GM19395 (cell line): Measurements from ENCODE around the gene DHRS7B.

Experiments used
- ATAC-seq: cut with Tn5 transposase; IDR thresholded peaks from one replicate; pipeline ENCODE4 v1.9.1; 2021; ENCODE audit warnings: mild to moderate bottlenecking, moderate library complexity; ENCODE audit not compliant: unreplicated experiment

Gene DHRS7B

GRCh38 chr17:21231533-21231932 lies 104.8 kb downstream of the DHRS7B start:
- no peak for ATAC-seq

- no peak for ATAC-seq
Measured at GRCh38 chr17:21232033-21232749, 105.4 kb downstream of the DHRS7B start.

GRCh38 chr17:21233581-21234347 lies 107.0 kb downstream of the DHRS7B start:
- no peak for ATAC-seq

DNA sequence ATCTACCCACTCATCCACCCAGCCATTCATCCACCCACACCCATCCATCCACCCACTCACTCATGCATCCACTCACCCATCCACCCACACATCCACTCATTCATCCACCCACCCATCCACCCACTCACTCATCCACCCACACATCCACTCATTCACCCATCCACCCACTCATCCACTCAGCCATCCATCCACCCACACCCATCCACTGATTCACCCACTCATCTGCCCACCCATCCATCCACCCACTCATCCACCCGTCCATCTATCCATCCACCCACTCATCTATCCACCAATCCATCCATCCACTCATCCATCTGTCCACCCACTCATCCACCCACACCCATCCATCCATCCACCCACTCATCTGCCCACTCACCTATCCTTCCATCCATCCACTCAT lies 109.2 kb downstream of the DHRS7B start:
- ATAC-seq: no peak

DNA sequence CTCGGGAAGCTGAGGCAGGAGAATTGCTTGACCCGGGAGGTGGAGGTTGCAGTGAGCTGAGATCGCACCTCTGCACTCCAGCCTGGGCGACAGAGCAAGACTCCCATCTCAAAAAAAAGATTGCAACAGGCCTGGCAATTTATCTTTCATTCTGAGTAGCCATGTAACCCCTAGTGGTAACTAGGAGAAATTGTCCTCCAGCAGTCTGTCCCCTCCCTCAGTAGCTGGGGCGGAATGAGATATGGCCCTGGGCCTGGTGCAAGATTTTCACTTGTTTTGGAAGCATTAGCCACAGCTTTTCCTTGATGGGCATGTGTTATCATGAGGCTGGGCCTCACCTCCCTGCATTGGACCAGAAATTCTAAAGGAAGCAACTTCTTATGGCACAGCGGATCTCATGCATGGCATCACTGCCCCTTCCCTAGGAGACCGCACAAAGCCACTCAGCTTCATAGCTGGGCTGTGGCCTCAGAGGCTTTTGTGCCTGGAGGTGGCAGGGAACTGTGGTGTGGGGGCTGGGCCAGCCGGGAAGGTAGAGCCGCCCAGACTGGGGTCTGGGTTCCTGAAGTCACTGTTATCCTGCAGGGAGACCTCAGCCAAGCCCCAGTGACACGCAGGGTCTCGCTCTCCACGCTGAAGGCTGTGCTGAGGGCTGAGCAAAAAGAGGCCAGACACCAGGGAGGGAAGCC lies 113.1 kb downstream of the DHRS7B start:
- no peak for ATAC-seq

DNA sequence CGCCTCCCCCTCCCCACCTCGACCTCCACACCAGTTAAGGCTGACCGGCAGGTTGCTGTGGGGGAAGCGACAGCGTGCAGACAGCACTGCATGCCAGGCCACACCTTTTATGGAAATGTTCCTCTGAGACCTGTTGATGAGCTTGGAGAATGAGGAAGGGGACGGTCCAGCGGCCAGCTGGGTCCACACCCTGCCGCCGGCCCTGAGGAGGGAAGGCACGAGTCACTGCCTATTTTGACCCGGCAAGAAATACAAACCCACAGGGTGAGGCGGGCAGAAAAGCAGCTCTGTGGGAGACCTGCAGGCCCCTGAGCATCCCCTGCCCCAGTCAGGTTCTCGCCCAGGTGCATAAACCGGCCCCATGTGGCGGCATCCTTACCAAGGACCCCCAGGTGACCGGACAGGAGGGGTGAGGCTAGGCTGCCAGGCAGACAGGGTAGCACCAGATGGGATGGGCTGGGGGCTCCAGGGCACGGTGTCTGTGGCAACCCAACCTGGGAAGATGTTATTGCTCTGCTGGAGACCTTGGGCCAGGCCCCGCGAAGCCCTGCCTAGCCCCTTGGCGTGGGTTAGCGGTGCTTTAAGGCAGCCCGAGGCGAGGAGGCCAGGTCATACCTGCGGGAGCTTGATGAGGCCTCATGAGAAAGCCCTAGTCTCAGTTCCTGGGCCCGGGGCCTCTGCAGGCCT lies 113.7 kb downstream of the DHRS7B start:
- ATAC-seq: no peak
